ENCODE results near the gene TMEM213.

- TF ChIP-seq, protein P1, sequence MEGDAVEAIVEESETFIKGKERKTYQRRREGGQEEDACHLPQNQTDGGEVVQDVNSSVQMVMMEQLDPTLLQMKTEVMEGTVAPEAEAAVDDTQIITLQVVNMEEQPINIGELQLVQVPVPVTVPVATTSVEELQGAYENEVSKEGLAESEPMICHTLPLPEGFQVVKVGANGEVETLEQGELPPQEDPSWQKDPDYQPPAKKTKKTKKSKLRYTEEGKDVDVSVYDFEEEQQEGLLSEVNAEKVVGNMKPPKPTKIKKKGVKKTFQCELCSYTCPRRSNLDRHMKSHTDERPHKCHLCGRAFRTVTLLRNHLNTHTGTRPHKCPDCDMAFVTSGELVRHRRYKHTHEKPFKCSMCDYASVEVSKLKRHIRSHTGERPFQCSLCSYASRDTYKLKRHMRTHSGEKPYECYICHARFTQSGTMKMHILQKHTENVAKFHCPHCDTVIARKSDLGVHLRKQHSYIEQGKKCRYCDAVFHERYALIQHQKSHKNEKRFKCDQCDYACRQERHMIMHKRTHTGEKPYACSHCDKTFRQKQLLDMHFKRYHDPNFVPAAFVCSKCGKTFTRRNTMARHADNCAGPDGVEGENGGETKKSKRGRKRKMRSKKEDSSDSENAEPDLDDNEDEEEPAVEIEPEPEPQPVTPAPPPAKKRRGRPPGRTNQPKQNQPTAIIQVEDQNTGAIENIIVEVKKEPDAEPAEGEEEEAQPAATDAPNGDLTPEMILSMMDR (IDR thresholded peaks at IDR 0.05 in 8 of 11, conservative IDR thresholded peaks at IDR 0.05 in 3 of 11) = no peak
- TF ChIP-seq POLR2A (IDR thresholded peaks at IDR 0.05) (no peak), POLR2AphosphoS5 (IDR thresholded peaks at IDR 0.05) (no peak)
These were observed 29.6 kb upstream of the TMEM213 start for GRCh38 chr7:138768241-138768640.
